CD4-positive, alpha-beta T cell treated with Interleukin-10 for 1 hour (primary cell): Measurements from ENCODE around the gene PTGR2.
"Not testable (repeated sequence)": the region's sequence is repeated elsewhere in the genome, so short reads cannot be mapped to it uniquely, and the experiment has no call there.

Experiments
- DNase-seq: peaks from one replicate; pipeline ENCODE4 v3.0.0-alpha.2; 2020

PTGR2 gene

DNA sequence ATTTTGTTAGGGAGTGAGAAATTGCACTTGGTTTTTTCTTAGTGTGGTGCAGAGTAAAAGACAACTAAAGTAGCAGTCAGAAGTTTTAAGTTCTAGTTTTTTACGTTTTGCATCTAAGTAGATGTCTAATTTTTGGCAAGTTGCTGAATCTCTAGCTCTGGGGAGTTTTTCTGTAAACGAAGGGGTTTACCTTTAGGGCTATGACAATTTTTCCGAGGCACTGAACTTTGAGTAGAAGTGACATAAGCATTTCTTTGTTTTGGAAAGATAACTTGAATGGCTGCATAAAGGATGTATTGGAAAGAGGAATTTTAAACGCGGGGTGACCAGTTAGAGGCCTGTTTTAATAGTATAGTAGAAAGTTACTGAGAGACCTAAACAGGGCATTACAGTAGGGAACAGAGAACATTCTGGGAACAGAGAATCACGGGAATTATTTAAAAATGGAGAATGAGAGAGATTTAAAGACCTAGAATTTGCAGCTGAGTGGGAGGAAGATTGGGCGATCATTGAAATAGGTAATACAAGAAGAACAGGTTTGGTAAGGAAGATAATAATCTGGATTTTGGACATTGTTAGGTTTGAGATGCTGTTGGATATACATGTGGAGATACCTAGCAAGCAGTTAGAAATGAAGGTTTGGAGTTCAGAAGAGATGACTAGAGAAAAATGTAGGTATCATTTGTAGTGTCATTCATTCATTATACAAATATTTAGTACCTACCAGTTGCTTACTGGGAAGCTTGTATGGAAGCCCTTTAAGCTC, 36.2 kb downstream of the PTGR2 start:
- DNase-seq = no peak

- DNase-seq = no peak
Observed at GRCh38 chr14:73888460-73888725, 36.8 kb downstream of the PTGR2 start.

DNA sequence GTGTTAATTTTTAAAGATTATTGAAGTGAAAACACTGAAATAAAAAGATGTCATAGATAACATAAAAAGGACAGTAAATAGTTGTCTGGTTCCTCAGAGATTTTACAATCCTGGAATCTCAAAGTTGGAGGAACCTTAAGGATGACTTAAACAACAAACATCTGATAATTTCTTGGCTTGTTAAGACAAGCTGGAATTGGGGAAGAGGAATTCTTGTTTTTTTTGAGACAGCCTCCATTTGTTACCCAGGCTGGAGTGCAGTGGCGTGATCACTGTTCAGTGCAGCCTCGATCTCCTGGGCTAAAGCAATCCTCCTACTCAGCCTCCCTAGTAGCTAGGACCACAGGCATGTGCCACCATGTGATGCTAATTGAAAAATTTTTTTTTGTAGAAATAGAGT, 37.3 kb downstream of the PTGR2 start:
- no peak for DNase-seq

- DNase-seq = no peak
Observed at GRCh38 chr14:73889376-73889775, 37.7 kb downstream of the PTGR2 start.

DNA sequence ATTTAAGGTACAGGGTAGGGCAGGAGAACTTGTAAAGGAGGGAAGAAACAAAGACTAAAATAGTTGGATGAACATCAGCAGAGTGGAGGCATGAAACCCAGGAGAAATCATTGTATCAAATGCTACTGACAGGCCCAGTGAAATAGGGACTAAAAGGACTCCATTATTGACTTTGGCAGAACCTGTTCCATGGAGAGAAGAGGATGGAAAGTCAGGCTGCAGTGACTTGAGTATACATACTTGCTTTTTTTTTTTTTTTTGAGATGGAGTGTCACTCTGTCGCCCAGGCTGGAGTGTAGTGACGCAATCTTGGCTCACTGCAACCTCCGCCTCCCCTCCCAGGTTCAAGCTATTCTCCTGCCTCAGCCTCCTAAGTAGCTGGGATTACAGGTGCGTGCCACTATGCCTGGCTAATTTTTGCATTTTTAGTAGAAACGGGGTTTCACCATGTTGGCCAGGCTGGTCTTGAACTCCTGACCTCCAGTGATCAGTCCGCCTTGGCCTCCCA, 42.6 kb downstream of the PTGR2 start:
- DNase-seq = not testable (repeated sequence)

DNA sequence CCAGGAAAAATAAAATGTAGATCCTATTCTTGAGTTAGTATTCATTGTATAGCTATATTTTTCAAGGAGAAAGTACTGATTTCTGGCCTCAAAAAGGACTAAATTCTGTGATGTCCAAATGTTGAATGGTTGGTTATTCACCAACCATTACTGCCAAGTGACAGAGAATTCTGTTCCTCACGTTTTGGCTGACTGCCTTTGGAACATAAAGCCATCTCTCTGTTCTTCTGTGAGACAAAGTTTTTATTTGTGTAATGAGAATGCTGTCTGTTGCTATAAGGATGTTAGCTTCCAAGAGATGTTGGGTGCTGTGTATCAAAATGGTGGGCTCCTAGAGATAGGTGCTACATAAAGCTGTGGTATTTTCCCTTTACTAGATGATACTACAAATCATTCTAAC, 44.3 kb downstream of the PTGR2 start:
- DNase-seq = no peak

GRCh38 chr14:73896521-73896920, 44.9 kb downstream of the PTGR2 start:
- no peak for DNase-seq

DNA sequence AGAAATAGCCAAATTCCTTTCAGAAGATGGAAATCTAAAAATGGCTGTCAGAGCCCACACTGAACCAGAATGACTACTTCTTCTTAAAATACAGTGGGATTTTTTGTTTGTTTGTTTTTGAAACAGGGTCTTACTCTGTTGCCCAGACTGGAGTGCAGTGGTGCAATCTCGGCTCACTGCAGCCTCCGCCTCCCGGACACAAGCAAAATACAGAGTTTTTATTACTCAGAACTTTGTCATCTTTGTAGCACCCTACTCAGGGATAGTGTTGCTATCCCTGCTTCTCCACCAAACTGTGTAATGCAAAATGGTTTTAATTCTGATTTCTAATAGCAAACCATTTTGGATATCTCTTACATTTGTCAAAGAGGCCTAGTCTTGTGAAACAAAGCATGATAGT, 51.4 kb downstream of the PTGR2 start:
- DNase-seq = no peak

DNA sequence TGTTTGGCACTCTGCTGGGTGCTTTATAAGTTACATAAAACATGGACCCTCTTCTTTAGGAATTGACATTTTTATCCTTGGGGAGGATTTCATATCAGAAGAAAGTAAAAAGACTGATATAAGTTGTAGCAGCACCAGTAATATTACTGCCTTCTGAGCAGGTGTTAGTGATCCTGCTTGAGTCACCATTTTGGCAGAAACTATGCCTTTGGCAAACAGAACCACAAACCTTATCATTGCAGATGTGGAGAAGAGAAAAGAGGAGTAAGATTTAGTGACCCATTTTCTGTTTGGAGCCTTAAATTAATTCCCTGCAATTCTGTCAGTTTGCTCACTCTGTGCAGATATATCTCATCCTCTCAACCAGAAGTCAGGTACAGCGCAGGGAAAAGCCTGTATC, 58.0 kb downstream of the PTGR2 start:
- no peak for DNase-seq

DNA sequence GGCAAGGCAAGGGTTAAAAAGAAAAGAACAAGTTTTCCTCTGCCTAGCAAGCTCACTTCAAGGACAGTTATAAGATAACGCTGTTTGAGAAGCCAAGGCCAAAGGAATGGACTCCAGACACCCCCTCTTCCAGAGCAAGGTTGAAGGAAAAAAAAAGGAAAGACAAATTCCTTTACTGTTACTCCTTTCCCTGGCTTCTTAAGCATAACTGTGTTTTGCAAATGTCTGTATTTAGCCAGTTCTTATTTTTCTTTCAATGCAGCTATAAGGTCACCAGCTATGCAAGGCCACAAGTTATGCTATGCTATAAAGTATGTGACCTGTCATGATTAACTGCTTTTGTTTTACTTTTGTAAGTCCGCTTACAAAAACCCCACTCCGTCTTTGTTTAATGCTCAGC, 61.6 kb downstream of the PTGR2 start:
- DNase-seq = no peak

GRCh38 chr14:73916324-73916723, 64.7 kb downstream of the PTGR2 start:
- no peak for DNase-seq

- not testable (repeated sequence) for DNase-seq
Observed at GRCh38 chr14:73919457-73919856, 67.8 kb downstream of the PTGR2 start.

DNA sequence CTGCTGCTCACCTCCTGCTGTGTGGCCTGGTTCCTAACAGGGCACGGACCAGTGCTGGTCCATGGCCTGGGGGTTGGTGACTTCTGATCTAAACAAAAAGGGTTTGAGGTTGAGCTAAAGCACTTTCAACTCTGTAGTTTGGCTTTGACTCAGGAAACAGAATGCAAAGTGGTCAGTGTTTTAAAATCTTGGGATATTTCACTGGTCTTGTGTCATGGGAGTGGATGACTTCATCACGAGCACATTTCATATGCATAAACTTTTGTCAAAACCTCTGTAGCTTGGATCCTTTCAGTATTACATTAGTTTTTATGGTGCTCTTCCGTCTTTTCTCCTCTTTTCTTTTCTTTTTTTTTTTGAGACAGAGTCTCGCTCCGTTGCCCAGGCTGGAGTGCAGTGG, 72.7 kb downstream of the PTGR2 start:
- DNase-seq = no peak
